Nucleus accumbens (tissue), 56 donors: Measurements from ENCODE around the gene MMP25.

Experiments used
- DNase-seq, 56 donors: peaks; one replicate each; lab custom pipeline; 2025; lab: John Stamatoyannopoulos, UW

Gene MMP25

DNA sequence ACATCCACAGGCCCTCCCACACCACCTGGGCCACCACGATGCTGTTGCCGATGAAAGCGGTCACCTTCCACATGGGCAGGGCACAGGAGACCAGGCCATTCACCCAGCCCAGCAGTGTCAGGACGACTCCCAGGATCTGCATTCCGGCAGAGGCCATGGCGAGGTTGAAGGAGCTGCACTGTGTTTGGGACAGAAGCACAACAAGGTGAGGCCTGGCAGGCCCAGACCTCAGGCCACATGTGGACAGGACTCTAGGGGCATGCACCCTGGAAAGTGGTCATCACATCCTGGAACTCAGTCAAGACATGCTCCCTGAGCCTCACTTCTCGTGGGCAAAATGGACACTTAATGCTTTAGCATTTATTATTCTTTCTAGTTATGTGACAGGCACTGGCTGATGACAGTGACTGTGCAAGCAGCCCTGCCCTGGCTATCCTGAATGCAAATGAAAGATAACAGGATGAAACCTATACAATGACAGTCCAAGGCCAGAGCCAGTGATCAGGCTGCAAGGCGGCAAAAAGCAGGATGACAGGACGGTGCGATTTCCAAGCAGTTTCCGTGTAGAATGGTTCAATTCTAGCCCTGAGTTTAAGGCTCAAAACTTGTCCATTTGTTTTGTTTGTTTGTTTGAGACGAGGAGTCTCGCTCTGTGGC lies 30.4 kb upstream of the MMP25 start:
- DNase-seq: no peak

GRCh38 chr16:3017344-3017743 lies 29.0 kb upstream of the MMP25 start:
- DNase-seq: no peak

GRCh38 chr16:3017794-3018506 lies 28.4 kb upstream of the MMP25 start, which contains the start of gene CLDN6:
Gene CLDN6, minus strand, starts transcription at chr16:3018183. Its CDS starts 2,162 bp downstream, at chr16:3016021.
- DNase-seq: peak in 2 of 56 donors; percentile 6 to 50

GRCh38 chr16:3019594-3020246 lies 26.6 kb upstream of the MMP25 start:
- no peak for DNase-seq

GRCh38 chr16:3020247-3020603 lies 26.1 kb upstream of the MMP25 start, which contains the start of gene TNFRSF12A:
Gene TNFRSF12A, plus strand, starts transcription at chr16:3020368. Its CDS starts 30 bp downstream, at chr16:3020398.
- peak in 30 of 56 donors; percentile 7 to 64 (median 25) for DNase-seq

DNA sequence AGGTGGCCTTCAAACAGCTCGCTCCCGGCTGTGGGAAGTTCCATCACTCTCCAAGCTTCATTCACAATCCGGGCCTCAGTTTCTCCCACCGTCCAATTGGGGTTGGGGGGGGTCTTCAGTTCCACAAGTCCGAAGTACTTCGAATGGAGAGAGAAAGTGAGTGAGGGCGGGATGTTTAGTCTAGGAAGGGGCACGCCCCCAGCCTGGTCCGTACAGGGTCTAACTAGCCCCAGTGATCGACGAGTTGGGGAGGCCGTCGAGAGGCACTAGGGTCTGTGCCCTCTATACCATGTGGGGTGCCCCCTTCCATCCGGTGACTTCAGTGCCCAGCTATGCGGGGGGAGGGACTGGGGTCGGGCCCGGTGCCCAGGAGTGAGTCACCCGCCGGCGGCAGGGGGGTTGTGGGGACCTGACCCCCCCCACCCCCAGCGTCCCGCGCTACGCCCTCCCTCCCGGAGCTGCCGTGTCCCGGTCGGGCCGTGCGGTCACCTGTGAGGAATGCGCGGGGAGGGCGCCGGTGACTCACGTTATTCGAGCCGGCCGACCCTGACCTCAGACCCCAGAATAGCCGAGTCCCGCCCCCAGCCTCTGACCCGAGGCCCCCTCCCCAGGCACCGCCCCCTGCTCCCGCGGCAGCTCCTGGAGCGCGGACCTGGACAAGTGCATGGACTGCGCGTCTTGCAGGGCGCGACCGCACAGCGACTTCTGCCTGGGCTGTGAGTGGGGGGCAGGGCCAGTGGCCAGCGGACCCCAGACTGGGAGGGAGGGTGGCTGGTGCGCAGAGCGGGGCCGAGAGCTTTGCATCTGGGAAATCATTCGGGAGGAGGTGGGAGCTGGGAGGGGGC lies 25.5 kb upstream of the MMP25 start:
- peak in 22 of 56 donors; percentile 7 to 86 (median 29) for DNase-seq

DNA sequence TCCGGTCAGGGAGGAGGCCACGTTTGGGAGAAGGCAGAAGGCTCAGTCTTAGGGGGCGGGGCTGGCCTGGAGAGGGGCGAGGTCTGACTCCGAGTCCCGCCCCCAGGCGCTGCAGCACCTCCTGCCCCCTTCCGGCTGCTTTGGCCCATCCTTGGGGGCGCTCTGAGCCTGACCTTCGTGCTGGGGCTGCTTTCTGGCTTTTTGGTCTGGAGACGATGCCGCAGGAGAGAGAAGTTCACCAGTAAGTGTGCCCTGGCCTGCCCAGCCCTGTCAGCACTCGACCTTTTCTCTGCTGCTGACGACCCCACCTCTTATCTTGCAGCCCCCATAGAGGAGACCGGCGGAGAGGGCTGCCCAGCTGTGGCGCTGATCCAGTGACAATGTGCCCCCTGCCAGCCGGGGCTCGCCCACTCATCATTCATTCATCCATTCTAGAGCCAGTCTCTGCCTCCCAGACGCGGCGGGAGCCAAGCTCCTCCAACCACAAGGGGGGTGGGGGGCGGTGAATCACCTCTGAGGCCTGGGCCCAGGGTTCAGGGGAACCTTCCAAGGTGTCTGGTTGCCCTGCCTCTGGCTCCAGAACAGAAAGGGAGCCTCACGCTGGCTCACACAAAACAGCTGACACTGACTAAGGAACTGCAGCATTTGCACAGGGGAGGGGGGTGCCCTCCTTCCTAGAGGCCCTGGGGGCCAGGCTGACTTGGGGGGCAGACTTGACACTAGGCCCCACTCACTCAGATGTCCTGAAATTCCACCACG lies 24.7 kb upstream of the MMP25 start:
- DNase-seq: peak in 25 of 56 donors; percentile 7 to 70 (median 29)

DNA sequence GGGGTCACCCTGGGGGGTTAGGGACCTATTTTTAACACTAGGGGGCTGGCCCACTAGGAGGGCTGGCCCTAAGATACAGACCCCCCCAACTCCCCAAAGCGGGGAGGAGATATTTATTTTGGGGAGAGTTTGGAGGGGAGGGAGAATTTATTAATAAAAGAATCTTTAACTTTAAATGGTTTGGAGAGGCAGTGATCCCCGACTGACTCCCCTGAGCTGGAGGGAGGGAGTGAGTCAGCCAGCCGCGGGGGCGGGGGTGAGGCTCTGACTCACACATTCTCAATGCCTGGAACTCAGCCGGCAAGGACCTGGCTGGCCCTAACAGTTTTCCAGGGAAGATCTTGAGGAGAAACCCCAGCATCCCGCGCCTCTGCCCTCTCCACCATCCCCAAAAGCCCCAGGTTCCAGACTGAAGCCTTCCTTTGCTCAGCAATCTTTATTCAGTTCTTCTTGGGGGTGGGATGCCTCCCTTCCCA lies 24.1 kb upstream of the MMP25 start:
- peak in 45 of 56 donors; percentile 5 to 89 (median 58) for DNase-seq

DNA sequence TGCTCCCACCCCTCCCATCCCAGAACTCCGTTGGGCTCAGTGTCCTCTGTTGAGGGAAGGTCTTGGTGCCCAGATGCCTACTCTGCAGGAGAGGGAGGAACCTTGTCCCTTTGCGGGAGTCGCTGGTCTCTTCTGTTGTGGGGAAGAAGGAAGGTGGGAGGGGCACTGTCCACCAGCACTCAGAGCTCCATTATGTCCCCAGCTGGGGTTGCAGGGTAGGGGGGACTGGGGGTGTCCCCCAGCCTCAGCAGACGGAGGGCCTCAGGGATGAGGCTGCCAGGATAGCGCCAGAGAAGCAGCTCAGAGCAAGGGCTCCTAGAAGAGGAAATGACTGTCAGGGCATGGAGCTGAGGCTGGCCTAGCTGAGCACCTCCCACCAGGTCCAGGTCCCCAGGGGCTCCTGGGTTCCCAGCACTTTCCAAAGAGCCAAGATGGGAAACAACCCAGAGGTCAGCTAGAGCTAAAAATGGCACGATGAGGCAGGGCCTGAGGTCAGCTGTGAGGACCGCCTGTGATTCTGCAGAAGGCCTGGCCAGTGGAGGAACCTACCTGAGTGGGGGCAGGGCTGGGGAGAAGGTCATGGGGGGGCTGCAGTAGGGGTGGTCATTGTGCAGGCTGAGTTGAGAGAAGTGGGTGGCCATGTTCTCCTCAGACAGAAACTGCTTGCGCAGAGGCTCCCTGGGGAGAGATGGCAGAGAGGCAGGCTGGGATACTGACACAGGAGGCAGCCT lies 23.5 kb upstream of the MMP25 start:
- peak in 5 of 56 donors; percentile 8 to 49 (median 39) for DNase-seq

DNA sequence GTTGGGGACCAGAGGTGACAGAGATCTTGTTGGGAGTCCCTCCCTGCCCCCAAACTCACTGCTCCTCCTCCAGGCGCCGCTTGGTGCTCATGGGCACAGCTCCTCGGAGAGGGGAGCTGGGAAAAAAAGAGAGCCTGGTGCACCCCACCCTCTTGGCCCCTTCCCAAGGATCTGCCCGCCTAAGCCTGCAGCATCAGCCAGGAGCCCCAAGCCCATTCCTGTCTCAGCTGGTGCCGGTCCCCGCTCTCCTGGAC lies 23.0 kb upstream of the MMP25 start:
- DNase-seq: peak in 34 of 56 donors; percentile 21 to 76 (median 59)

GRCh38 chr16:3023669-3024478 lies 22.5 kb upstream of the MMP25 start, which contains the start of the genes HCFC1R1 and THOC6:
Gene HCFC1R1, minus strand, starts transcription at chr16:3023942. Its CDS starts 1 bp downstream, at chr16:3023941.
Gene THOC6, plus strand, starts transcription at chr16:3024035. Its CDS starts 292 bp downstream, at chr16:3024327.
- DNase-seq: peak; percentile 77 to 98 (median 95)

DNA sequence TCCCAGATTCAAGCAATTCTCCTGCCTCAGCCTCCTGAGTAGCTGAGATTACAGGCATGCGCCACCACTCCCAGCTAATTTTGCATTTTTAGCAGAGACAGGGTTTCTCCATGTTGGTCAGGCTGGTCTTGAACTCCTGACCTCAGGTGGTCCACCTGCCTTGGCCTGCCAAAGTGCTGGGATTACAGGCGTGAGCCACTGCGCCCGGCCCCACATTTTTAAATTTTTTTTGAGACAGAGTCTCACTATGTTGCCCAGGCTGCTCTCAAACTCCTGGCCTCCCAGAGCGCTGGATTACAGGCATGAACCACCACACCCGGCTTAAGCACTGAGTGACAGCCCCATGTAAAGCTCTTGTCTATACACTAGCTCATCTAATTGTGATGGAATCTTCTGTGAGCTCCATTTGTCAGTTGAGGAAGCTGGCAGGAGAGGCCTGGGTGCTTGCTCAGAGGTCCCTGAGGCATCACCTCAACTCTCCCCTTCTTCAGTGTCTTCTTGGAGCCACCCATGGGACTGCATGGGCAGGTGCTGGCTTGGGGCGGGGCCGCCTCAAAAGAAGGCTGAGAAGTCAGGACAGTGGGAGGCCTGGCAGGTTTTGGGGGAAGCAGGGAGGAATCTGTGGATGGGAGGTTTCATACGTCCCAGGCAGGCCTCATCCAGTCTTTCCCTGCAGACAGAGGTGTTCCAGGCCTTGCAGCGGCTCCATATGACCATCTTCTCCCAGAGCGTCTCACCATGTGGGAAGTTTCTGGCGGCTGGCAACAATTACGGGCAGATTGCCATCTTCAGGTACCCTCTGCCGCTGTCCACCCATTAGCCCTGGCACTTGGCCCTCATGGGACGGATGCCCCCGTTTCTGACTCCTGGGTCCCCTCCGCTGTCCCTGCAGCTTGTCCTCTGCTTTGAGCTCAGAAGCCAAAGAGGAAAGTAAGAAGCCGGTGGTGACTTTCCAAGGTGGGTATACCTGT lies 21.0 kb upstream of the MMP25 start:
- DNase-seq: no peak

DNA sequence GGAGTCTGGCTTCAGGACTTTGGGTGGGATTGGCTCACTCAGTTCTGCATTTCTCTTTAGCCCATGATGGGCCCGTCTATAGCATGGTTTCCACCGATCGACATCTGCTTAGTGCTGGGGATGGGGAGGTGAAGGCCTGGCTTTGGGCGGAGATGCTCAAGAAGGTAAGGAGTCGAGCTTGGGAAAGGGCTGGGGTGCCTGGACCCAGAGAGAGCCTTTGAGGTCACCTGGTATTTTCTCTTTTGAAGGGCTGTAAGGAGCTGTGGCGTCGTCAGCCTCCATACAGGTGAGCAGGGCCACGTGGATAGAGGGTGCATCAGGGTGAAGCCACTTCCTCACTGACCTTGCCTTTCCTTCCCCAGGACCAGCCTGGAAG lies 20.4 kb upstream of the MMP25 start:
- no peak for DNase-seq

- DNase-seq: no peak
Measured at GRCh38 chr16:3026609-3027488, 19.5 kb upstream of the MMP25 start.

- no peak for DNase-seq
Measured at GRCh38 chr16:3027489-3027795, 18.9 kb upstream of the MMP25 start.
